ENCODE data around the gene FAM107B. TPM values are rescaled to one million over a fixed set of nuclear protein-coding genes. Genes with fewer than 3 reads are reported as not detected.
A peak's percentile ranks its signal among the peaks of the same experiment; 100 is the strongest.

The FAM107B gene
- total RNA-seq, 1 donor from 2014 or later = 43.0 TPM

DNA sequence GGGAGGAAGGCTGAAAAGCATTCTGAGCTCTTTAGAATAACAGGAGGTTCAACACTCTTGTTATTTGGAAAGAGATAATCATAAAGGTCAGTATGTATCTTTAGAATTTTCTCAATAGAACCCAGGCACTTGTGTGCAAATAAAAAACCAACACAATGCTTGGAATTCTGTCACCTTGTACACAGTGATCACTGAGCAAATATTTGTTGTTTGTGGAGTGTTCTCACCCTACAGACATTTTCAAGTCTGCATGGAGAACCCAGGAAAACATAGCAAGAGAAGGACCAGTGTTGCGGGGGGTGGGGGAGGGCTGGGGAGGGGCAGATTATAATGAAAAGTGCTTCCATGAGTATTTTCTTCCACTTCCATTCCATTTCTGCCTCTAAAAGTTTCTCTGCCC lies 87.4 kb downstream of the FAM107B start:
- H3K4me3 ChIP-seq = no peak overlapping the region
- H3K4me2 ChIP-seq = no peak overlapping the region
- peaks cover 9% of the 10 kb centered on the region for H3K4me1 Mint-ChIP-seq
- H3F3A ChIP-seq (ENCODE audit: low read depth) = no peaks in the 10 kb centered on the region
- DNase-seq (ENCODE audit: low spot score) = no peak
- peaks cover 2% of the 10 kb centered on the region for H3K36me3 Mint-ChIP-seq
- H3K27me3 ChIP-seq = no peaks in the 10 kb centered on the region
- H3K9ac ChIP-seq = no peak overlapping the region
- no peaks in the 10 kb centered on the region for H3K9me3 ChIP-seq (ENCODE audit: low read depth)
- H3K36me3 ChIP-seq = no peaks in the 10 kb centered on the region
- H3K9me3 Mint-ChIP-seq = no peaks in the 10 kb centered on the region
- TF ChIP-seq EZH2phosphoT487 (IDR thresholded peaks at IDR 0.05) (no peak), CTCF (IDR thresholded peaks at IDR 0.05) (no peak), EZH2 (IDR thresholded peaks at IDR 0.05) (no peak)
- peaks cover 5% of the 10 kb centered on the region for H3K4me1 ChIP-seq
- no peak overlapping the region for H3K4me3 Mint-ChIP-seq
- H3K27ac Mint-ChIP-seq = no peak overlapping the region
- peak overlapping the region; percentile 3 for H2AFZ ChIP-seq (replicated peaks)
- no peaks in the 10 kb centered on the region for H3K79me2 ChIP-seq (ENCODE audit: low read depth)
- peaks cover 10% of the 10 kb centered on the region for H3K27me3 Mint-ChIP-seq (ENCODE audit: insufficient read depth, low read depth)
- H4K20me1 ChIP-seq (ENCODE audit: low read depth) = no peaks in the 10 kb centered on the region
- no peak overlapping the region for H3K27ac ChIP-seq

- Histone ChIP-seq H3K9me3 (ENCODE audit: low read depth) (no peaks in the 10 kb centered on the region), H3K9ac (no peak overlapping the region), H3K4me3 (no peak overlapping the region), H3K27me3 (no peaks in the 10 kb centered on the region), H2AFZ (replicated peaks) (no peak overlapping the region), H3K27ac (no peak overlapping the region), H3K79me2 (ENCODE audit: low read depth) (no peaks in the 10 kb centered on the region), H4K20me1 (ENCODE audit: low read depth) (no peaks in the 10 kb centered on the region), H3K36me3 (no peaks in the 10 kb centered on the region), H3K4me2 (no peak overlapping the region), H3F3A (ENCODE audit: low read depth) (no peaks in the 10 kb centered on the region), H3K4me1 (peaks cover 5% of the 10 kb centered on the region)
- DNase-seq (ENCODE audit: low spot score) = no peak
- no peaks in the 10 kb centered on the region for H3K9me3 Mint-ChIP-seq
- TF ChIP-seq EZH2 (IDR thresholded peaks at IDR 0.05) = no peak
- TF ChIP-seq EZH2phosphoT487 (IDR thresholded peaks at IDR 0.05) = no peak
- TF ChIP-seq CTCF (IDR thresholded peaks at IDR 0.05) = no peak
- H3K4me3 Mint-ChIP-seq = no peak overlapping the region
- no peak overlapping the region for H3K27ac Mint-ChIP-seq
- peaks cover 9% of the 10 kb centered on the region for H3K4me1 Mint-ChIP-seq
- peaks cover 2% of the 10 kb centered on the region for H3K36me3 Mint-ChIP-seq
- peaks cover 7% of the 10 kb centered on the region for H3K27me3 Mint-ChIP-seq (ENCODE audit: insufficient read depth, low read depth)
These were observed 88.3 kb downstream of the FAM107B start for GRCh38 chr10:14686356-14686755.

DNA sequence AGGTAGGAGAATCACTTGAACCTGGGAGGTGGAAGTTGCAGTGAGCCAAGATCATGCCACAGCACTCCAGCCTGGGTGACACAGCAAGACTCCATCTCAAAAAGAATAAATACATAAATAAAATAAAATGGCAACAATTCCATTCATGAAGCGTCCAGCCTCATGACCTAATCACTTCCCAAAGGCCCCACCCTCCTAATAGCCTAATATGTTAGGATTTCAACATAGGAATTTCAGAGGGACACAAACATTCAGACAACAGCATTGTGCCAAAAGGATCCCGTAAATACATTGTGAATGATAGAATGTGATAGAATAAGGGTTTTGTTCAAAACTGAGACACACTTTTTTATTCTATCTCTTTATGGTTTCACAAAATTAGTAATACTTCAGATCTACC lies 90.3 kb downstream of the FAM107B start:
- H3K4me1 ChIP-seq = peaks cover 5% of the 10 kb centered on the region
- H3K36me3 Mint-ChIP-seq = peaks cover 2% of the 10 kb centered on the region
- no peak overlapping the region for H3K27ac ChIP-seq
- H3K9me3 Mint-ChIP-seq = no peaks in the 10 kb centered on the region
- peaks cover 11% of the 10 kb centered on the region for H3K27me3 Mint-ChIP-seq (ENCODE audit: insufficient read depth, low read depth)
- no peak overlapping the region for H3K27ac Mint-ChIP-seq
- H2AFZ ChIP-seq (replicated peaks) = no peak overlapping the region
- H3K4me3 ChIP-seq = no peak overlapping the region
- no peak overlapping the region for H3K9ac ChIP-seq
- H3K4me1 Mint-ChIP-seq = peaks cover 9% of the 10 kb centered on the region
- H4K20me1 ChIP-seq (ENCODE audit: low read depth) = no peaks in the 10 kb centered on the region
- no peaks in the 10 kb centered on the region for H3K36me3 ChIP-seq
- no peak overlapping the region for H3K4me2 ChIP-seq
- H3K27me3 ChIP-seq = no peaks in the 10 kb centered on the region
- DNase-seq (ENCODE audit: low spot score) = no peak
- H3K9me3 ChIP-seq (ENCODE audit: low read depth) = no peaks in the 10 kb centered on the region
- TF ChIP-seq EZH2phosphoT487 (IDR thresholded peaks at IDR 0.05) = no peak
- TF ChIP-seq CTCF (IDR thresholded peaks at IDR 0.05) = no peak
- TF ChIP-seq EZH2 (IDR thresholded peaks at IDR 0.05) = no peak
- no peaks in the 10 kb centered on the region for H3F3A ChIP-seq (ENCODE audit: low read depth)
- no peaks in the 10 kb centered on the region for H3K79me2 ChIP-seq (ENCODE audit: low read depth)
- H3K4me3 Mint-ChIP-seq = no peak overlapping the region

Data from neural progenitor cell (in vitro differentiated cells).